AG09309 (cell line): ENCODE results near the gene AMPD2.
"Not testable (repeated sequence)": the region's sequence is repeated elsewhere in the genome, so short reads cannot be mapped to it uniquely, and the experiment has no call there.

Experiments used
- DNase-seq: peaks from one replicate; pipeline ENCODE4 v3.0.0-alpha.2; 2010; ENCODE audit warnings: low read depth
- H3K4me3 ChIP-seq: 2 replicates; pipeline ENCODE4 v1.5.1; 2011; ENCODE audit warnings: mild to moderate bottlenecking, low read depth, low read length, moderate library complexity; ENCODE audit not compliant: control insufficient read depth
- CTCF ChIP-seq: IDR thresholded peaks from 2 replicates; pipeline ENCODE4 v1.5.1; 2011; ENCODE audit warnings: mild to moderate bottlenecking, low read depth, low read length, inconsistent platforms; ENCODE audit not compliant: insufficient read depth, control insufficient read depth; ENCODE audit errors: missing control alignments

The AMPD2 gene

DNA sequence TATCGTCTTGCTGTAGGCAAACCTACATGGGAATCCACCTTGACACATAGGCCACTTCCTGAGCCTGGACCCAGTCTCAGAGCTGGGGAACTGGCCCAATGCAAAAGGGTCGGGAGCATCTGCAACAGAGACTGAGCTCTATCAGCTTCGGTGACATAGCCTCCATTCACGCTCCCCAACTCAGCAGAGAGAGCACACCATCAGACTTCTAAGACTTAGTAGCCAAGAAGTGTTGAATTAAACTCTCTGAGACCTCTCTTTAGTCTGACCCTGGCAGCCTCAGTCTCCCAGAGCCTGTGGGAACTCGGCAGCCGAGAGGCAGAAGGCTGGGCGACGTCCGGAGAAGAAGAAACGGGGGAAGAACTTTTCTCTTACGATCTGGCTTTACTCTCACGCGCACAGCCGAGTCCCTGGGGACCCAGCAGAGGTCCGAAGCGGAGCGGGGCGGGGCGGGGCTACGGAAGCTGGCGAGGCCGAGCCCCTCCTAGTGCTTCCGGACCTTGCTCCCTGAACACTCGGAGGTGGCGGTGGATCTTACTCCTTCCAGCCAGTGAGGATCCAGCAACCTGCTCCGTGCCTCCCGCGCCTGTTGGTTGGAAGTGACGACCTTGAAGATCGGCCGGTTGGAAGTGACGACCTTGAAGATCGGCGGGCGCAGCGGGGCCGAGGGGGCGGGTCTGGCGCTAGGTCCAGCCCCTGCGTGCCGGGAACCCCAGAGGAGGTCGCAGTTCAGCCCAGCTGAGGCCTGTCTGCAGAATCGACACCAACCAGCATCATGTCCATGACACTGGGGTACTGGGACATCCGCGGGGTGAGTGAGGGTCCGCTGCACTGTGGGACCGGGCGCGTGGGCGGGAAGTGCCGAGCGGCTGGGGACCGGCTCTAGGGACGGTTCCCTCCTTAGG lies 36.2 kb downstream of the AMPD2 start, which contains the start of gene GSTM4:
Gene GSTM4, plus strand, starts transcription at position 485 of the 905 bp plus-strand sequence. Its CDS starts 291 bp downstream, at position 776.
- TF ChIP-seq CTCF, result no peak
- DNase-seq, result no peak

DNA sequence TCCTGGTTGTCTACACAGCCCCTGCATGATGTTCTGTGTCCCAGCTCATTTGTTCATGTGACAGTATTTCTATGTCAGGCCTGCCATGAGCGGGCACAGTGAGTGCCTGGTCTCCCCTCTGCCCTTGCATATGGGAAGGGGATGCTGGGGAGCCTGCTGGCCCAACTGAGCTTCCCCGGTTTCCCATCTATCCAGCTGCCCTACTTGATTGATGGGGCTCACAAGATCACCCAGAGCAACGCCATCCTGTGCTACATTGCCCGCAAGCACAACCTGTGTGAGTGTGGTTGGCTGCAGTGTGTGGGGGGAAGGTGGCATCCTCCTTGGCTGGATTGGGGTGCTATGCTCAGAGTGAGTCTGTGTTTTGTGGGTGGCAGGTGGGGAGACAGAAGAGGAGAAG lies 37.8 kb downstream of the AMPD2 start:
- TF ChIP-seq CTCF, result no peak
- no peak overlapping the region for H3K4me3 ChIP-seq

More for the DNA sequence above, 36.2 kb downstream of the AMPD2 start, which contains the start of gene GSTM4:
- H3K4me3 ChIP-seq, result peak within 1 kb of the TSS; percentile 96

DNA sequence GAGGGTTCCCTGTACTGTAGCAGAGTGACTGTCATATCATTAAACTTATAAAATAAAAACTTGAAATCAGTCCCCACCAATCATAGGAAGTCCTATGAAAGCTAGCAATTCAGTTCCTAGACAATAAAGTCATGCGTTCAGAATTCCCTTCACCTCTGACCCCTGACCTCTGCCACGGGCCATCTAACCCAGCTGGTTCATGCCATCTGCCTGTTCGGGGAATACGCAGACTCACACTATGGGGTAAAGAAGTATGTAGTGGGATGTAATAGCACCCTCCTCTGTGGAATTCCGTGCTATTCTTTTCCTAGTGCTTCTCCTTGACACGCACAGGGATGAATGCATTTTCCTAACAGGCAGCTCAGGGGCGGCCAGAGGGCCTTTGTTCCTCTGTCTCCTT lies 38.3 kb downstream of the AMPD2 start:
- no peak for DNase-seq
- no peak overlapping the region for H3K4me3 ChIP-seq
- TF ChIP-seq CTCF, result no peak

More for the DNA sequence above, 37.8 kb downstream of the AMPD2 start:
- no peak for DNase-seq

DNA sequence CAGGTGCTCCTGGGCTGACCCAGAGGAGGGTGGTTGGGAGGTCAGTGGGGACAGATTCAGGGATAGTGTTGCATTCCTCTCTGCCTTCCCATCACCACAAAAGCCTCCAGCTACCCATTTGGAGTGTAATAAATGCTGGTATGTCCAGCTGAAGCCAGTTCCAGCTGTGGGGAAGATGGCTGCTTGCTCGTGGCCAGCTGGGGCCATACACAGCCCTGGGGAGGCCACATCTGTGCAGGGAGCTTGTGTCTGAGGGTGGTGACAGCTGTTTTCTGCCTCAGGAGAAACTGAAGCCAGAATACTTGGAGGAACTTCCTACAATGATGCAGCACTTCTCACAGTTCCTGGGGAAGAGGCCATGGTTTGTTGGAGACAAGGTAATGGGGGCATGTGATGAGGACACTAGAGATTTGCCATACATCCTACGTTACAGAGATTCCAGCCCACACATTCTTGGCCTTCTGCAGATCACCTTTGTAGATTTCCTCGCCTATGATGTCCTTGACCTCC lies 39.0 kb downstream of the AMPD2 start:
- no peak for TF ChIP-seq CTCF
- DNase-seq, result no peak
- no peak overlapping the region for H3K4me3 ChIP-seq

DNA sequence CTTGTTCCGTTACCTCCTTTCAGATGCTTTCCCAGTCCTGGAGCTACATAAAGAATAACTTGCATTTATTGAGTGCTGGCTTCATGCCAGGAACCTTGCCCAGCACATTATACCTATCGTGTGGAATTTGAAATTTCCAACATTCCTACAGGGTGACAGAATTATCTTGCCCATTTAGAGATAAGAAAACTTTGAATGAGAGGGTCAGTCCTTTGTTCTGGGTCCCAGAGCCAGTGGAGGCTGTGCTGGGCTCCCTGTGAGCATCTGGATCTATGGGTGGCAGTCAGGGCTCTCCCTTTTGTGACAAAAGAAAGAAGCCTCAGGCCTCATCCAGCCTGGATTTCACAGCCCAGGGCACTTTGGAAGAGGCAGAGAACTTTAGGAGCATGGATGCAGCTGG lies 39.5 kb downstream of the AMPD2 start:
- DNase-seq, result no peak
- no peak for TF ChIP-seq CTCF
- H3K4me3 ChIP-seq, result no peak overlapping the region

DNA sequence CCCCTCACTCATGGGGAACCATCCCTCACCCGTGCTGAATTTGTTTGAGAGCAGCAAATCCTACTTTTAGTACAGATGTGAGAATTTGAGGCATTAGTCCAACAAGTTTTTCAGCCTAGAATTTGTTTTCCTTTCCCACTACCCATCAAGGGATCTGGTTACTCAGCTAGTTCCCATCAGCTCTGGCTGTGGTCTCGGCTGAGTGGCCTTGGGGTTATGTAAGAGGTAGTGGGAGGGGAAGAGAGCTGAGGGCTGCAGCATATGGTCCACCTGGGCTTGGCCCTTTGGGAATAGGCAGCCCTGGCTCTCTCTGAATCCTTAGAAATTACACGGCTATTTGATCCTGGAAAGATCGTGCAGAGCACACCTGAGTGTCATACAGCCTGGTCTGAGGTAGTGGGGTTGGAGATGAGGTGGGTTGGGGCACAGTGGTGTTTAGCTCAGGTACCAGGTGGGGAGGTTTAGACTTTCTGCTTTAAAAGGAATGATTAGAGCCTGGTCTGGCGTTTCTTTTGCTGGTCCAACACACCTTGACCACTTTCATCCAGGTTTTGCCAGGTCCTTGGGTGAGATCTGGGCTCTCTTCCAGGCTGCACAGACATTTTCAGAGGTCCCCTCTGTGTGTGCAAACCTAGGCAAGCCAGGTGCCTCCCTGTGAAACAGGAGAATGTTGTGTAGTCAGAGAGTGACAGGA lies 40.5 kb downstream of the AMPD2 start:
- no peak for DNase-seq
- no peak for TF ChIP-seq CTCF
- no peak overlapping the region for H3K4me3 ChIP-seq

DNA sequence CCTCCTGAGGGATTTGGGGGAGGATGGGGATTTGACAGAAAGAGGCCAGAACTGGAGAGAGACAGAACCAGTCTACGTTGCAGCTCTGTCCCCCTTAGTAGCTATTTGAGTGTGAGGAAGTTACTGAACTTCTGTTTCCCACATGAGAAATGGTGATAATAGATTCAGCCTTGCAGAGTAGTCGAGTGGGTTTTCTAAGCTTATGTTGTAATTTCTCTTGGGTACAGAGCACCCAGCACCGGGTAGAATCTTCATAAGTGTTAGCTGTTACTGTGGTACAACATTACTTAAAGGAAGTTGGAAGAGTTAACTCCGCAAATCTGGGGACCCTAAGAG lies 41.0 kb downstream of the AMPD2 start:
- not testable (repeated sequence) for DNase-seq, H3K4me3 ChIP-seq
